Sciatic nerve (tissue), 2 donors: ENCODE data around the gene PRCP. TPM values are rescaled to one million over a fixed set of nuclear protein-coding genes. Genes with fewer than 3 reads are reported as not detected.

ENCODE experiments used
- ATAC-seq: fragments of 200-7000 bp; cut with Tn5 transposase; one replicate; pipeline ENCODE4 v1.9.1; 2020; ENCODE audit warnings: mild to moderate bottlenecking, moderate library complexity
- DNase-seq: peaks from one replicate; pipeline ENCODE4 v3.0.0-alpha.2; 2020; ENCODE audit warnings: low spot score
- intact Hi-C: fragments of 100-400 bp; cut with DNase I; formaldehyde crosslinking; loops from one replicate; pipeline ENCODE4 v1.14.2; 2022
- total RNA-seq: library from RNA; stranded (reverse); fragmentation: NEBNext Ultra II Directional; extraction: Animal tissue kit (Norgen Biotek cat#: 25700); gene quantifications from one replicate; pipeline ENCODE4 v1.2.1, GENCODE V29; 2021
- donor health status: DM: no; HTN: no; CAD: no.
- donor health status: DM: no; HTN: no; CAD: no.

The PRCP gene
- total RNA-seq, 1 donor from 2014 or later, result 82.7 TPM

- peak; percentile 57 for ATAC-seq
- intact Hi-C loops, result no loop called here
- peak; percentile 63 for DNase-seq
Measured at GRCh38 chr11:82796998-82797961, 103.0 kb downstream of the PRCP start.

- no peak for DNase-seq
- ATAC-seq, result no peak
- intact Hi-C loops, result no loop called here
Measured at GRCh38 chr11:82794490-82794889, 105.7 kb downstream of the PRCP start.

- no peak for DNase-seq
- intact Hi-C loops, result no loop called here
Measured at GRCh38 chr11:82792822-82793569, 107.2 kb downstream of the PRCP start.

GRCh38 chr11:82792319-82792718 is 107.9 kb downstream of the PRCP start:
- intact Hi-C loops, result no loop called here
- DNase-seq (no peak), ATAC-seq (no peak)

More at GRCh38 chr11:82792822-82793569, 107.2 kb downstream of the PRCP start:
- no peak for ATAC-seq

GRCh38 chr11:82791779-82792178 is 108.5 kb downstream of the PRCP start:
- ATAC-seq (no peak), DNase-seq (no peak)
- intact Hi-C loops, result no loop called here

- intact Hi-C loops, result loop anchor here (1.0 kb wide), 1 partner anchor 43 kb away; no protein-coding TSS in a partner anchor
- DNase-seq (no peak), ATAC-seq (no peak)
Measured at GRCh38 chr11:82790723-82791484, 109.3 kb downstream of the PRCP start.

GRCh38 chr11:82787981-82788380 is 112.2 kb downstream of the PRCP start:
- no peak for DNase-seq
- intact Hi-C loops, result no loop called here
- ATAC-seq, result no peak

GRCh38 chr11:82786836-82787235 is 113.4 kb downstream of the PRCP start:
- ATAC-seq, result no peak
- DNase-seq, result no peak
- intact Hi-C loops, result no loop called here

- intact Hi-C loops, result no loop called here
- no peak for DNase-seq
- ATAC-seq, result no peak
Measured at GRCh38 chr11:82786001-82786400, 114.2 kb downstream of the PRCP start.

- intact Hi-C loops, result no loop called here
- no peak for DNase-seq
- ATAC-seq, result no peak
Measured at GRCh38 chr11:82782825-82783374, 117.3 kb downstream of the PRCP start.

- no peak for DNase-seq
- ATAC-seq, result no peak
- intact Hi-C loops, result no loop called here
Measured at GRCh38 chr11:82778776-82779175, 121.5 kb downstream of the PRCP start.

GRCh38 chr11:82776377-82776776 is 123.9 kb downstream of the PRCP start:
- DNase-seq (no peak), ATAC-seq (no peak)
- intact Hi-C loops, result no loop called here

GRCh38 chr11:82775736-82776346 is 124.4 kb downstream of the PRCP start:
- no peak for ATAC-seq
- intact Hi-C loops, result no loop called here
- DNase-seq, result no peak

GRCh38 chr11:82775218-82775617 is 125.0 kb downstream of the PRCP start:
- DNase-seq (no peak), ATAC-seq (no peak)
- intact Hi-C loops, result no loop called here

Other genes with a start within 250 kb of the PRCP start
- 3.7 TPM for gene FAM181B, start 166.6 kb downstream of the PRCP start, total RNA-seq
- gene DDIAS, start 1.3 kb upstream of the PRCP start, total RNA-seq, result 0.80 TPM
- 57.1 TPM for gene RAB30, start 171.5 kb upstream of the PRCP start, total RNA-seq